ENCODE measurements around the gene MOBP.
"Not testable (repeated sequence)": the region's sequence is repeated elsewhere in the genome, so short reads cannot be mapped to it uniquely, and the experiment has no call there.

The MOBP gene, protein sequence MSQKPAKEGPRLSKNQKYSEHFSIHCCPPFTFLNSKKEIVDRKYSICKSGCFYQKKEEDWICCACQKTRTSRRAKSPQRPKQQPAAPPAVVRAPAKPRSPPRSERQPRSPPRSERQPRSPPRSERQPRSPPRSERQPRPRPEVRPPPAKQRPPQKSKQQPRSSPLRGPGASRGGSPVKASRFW

DNA sequence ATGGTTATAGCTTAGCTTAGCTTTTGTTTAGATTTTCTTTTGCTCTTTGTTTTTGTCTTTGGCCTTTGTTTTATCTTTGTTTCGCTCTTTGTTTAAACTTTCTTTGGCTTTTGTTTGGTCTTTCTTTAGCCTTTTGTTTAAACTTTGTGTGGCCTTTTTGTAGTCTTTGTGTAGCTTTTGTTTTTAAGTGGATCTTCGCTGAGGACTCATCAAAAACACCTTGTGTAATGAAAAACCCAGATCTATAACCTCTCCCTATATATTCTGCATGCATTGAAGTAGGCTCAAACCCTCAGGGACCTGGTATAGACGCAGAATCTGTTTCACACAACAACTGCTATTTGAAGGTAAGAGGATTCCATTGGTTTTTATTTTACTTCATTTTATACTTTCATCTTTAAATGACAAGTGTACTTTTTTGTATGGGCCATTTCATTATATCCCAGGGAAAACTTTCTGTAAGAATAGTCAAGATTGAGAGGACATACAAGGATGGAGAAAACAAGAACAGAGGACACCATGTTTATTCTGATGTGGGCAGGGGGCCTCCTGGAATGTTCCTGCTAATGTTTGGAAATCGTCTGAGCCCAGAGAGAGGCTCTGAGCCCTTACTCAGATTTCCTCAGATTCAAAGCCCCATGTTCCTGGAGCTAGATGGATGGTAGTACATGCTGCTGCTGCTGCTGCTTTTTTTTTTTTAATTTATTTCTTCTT lies at the start of gene MOBP:
Gene MOBP, plus strand, starts transcription at position 287 of the 714 bp plus-strand sequence. CDS start 34,390 bp downstream, outside the sequence.
- DNase-seq, result no peak

DNA sequence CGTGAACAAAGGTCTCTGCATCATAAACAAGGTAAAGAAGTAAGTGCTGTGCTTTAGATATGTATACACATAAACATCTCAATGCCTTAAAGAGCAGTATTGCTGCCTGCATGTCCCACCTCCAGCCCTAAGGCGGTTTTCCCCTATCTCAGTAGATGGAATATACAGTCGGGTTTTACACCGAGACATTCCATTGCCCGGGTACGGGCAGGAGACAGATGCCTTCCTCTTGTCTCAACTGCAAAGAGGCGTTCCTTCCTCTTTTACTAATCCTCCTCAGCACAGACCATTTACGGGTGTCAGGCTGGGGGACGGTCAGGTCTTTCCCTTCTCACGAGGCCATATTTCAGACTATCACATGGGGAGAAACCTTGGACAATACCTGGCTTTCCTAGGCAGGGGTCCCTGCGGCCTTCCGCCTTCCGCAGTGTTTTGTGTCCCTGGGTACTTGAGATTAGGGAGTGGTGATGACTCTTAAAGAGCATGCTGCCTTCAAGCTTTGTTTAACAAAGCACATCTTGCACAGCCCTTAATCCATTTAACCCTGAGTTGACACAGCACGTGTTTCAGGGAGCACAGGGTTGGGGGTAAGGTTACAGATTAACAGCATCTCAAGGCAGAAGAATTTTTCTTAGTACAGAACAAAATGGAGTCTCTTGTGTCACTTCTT lies 48.8 kb upstream of the MOBP start:
- DNase-seq, result not testable (repeated sequence)

DNA sequence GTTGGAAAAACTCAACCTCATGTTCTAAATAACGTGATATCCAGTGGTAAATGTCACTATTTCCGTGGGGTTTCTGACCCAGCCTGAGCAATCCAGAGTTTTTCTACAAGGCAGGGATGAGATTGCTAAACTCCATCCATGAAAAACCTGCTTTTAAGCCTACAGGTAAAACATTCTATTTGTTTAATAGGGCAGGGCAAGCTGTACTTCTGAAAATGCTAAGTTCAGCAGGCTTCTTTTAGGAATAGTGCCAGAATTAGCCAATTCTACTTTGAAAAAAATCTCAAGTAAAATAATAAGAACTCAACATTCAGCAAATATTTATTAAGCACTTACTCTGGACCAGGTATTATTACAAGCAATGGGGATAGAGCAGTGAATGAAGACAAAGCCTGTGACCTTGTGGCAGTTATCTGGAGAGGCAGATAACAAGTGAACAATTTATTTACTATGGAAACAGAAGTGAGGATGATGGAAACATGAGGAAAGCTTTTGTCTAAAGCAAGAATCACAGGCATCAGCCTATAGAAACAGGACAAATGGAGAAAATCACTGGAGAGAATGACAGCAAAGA lies 47.7 kb upstream of the MOBP start:
- no peak for DNase-seq

DNA sequence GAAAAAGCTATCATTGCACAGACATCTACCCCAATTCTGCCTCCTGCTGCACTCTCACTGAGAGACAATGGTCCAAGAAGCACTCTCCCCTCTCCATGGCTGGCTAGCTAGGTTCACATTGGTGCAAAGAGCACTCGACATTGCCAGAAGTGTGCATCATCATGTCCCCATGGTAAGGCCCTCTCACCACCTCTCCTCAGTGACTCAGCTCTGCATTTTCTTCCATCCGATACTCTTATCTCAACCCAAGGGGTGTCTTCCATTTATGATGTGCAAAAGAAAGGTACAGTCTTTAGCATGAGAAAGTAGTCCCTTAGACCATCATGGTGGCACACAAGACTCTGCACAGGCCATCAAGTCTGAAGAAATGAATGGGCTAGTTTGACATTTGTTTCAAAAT lies 46.9 kb upstream of the MOBP start:
- no peak for DNase-seq

DNA sequence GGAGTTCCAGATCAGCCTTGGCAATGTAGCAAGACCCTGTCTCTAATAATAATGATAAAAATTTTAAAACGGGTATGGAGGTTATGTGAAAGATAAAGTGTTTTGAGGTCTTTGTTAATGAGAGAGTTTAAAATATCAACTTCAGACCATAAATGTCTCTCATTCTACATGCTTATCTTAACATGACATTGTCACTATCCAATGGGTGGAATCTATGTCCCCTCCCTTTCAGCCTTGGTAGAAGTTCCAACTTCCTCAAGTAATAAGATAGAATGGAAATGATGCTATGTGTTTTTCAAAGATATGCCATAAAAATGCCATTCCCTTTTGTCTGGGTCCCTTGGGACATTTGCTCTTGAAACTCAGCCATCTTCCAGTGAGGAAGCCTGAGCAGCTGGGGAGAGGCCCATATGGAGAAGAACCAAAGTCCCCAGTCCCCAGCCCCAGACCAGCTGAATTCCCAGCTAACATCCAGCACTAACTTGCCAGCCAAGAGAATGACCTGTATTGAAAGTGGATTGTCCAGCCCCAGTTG lies 44.0 kb upstream of the MOBP start:
- DNase-seq, result no peak

DNA sequence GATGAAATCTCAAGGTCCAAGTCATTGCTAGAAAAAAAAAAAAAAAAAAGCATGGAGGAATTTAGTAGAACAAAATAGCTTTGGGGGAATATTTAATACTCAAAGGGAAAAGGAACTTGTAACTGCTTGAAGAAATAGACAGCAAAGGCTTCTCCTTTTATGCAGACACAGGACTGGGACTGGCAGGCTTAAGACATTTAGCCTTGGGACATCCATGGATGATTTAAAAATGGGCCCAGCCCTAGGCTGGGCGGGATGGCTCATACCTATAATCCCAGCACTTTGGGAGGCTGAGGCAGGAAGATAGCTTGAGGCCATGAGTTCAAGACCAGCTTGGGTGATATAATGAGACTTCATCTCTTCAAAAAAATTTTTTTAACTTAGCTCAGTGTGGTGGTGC lies 41.2 kb upstream of the MOBP start:
- no peak for DNase-seq

DNA sequence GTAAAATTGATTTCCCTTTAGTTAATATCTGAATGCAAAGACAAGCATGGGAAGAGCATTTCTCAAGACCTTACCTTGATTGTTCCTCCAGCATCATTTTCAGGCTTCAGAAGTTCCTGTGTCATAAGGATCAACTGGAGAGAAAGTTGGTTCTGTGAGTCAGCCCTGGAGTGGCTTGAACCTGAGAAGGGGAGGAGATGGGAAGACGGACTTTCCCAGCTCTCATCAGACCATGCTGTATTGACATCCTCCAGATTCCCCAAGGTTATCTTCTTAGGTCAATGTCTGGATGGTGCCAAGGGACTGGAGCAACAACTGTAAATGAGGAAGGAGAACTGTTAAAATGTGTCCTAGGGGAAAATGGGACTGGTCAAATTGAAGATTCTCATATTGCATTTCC lies 40.0 kb upstream of the MOBP start:
- DNase-seq, result no peak

DNA sequence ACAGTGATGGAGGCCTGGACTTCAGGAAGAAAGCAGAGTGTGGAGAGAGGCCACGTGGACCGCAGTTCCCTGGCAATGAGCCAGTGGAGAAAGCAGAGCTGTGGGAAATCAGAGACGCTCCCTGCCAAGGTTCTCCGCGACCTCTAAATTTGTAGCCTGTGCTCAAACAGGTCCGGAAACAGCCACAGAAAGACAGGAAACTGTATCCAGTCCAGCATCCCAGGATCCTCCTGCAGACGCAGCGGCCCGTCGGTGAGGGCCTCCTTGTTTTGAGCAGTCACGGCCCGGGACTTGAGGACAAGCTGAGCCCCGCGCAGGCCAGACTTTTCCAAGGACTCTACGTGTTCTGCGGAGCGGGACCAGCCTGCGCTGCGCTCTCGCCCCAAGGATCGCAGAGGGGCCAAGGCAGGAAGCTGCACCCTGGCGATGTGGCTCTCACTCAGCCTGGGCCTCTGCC lies 38.7 kb upstream of the MOBP start:
- no peak for DNase-seq

DNA sequence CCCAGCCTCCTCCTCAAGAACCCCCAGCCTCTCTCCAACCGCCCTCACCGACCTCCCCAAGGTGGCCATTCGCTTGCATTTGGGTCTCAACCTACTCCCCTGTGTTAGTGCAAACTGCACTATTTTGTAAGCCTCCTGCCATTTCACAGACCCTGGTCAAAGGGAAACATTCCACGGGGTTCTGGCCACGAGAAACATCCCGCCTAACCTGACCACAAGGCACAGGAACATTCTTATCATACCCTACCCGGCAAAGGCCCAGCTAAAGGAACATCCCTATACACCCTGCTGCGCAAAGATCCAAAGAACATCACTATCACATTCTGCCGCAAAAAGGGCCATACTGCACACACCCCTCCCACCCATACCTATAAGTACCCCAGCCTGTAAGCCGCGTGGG lies 38.0 kb upstream of the MOBP start:
- no peak for DNase-seq

DNA sequence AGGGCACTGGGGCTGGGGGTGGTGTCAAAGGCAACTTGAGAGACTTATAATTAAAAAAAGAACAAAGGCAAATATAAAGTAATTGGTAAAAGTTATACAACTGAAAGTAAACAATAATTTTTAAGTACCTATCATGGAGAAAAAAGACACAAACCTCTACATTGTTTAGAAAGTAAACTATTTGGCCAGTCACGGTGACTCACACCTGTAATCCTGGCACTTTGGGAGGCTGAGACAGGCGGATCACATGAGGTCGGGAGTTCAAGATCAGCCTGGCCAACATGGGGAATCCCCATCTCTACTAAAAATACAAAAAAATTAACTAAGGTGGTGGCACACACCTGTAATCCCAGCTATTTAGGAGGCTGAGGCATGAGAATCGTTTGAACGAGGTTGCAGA lies 35.1 kb upstream of the MOBP start:
- no peak for DNase-seq

DNA sequence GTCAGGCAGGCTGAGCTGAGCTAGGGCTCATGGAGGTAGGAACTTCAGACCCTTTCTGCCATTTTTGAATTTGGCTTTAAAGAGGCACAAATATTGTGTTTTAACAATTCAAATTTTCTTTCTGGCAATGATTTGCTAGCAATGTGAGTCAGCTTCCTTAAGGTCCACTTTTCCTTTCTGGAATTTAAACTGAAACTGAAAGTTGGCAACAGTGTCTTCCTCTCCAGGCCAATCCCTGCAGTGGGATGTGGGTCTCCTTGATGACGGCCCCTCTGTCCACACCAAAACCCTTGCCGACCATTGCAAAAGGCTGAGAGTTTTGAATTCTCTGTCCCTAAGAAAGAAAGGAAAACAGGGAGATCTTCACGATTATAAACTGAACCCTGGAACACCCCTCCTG lies 33.8 kb upstream of the MOBP start:
- no peak for DNase-seq

DNA sequence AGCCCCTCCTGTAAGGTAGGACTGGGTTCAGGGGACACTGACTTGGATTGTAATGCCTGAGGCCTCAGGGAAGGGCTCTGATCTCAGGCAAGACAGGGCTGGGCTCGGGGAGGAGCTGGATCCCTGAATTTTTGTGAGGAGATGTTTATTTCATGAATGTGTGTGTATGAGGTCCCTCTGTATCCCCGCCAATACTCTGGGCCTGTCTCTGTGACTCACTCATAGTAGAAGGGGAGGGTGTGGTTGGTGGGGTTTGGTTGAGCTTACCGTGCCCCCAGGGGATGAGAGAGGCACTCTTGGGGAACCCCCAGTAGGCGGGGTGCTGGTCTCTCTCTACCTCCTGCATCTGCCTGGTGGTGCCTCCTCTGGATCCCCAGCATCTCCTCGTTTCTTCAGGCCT lies 32.9 kb upstream of the MOBP start:
- DNase-seq, result no peak

DNA sequence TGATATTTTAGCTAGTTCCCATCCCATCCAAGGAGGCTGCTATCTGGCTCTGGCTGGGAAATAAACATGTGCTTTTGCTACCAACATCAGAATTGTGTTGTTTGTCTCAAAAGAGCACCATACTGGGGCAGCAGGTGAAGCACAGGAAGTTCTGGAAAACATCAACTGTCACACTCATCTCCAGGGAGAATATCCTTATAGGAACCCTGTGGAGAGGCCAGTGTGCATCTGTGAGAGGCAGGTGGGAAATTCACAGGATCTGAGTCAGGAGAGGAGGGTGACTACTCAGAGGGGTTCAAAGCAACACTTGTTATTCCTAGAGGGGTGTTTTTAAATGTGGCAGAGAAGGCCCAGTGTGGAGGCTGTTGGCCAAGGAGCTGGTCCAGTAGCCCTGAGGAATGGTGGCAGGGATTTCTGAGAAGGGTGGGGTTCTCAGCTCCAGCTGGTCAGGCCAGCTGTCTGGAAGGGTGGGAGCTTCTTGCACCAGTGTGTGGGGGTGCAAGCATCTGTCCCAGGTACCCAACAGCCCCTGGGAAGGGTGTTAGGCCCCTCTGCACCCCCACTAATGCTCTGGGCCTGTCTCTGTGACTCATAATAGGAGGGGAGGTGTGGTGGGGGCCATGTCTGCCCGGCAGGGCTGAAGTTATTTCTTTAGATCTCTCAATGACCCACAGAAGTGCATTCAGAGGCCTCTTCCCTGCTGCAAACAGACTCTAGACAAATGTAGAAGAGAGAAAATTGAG lies 32.3 kb upstream of the MOBP start:
- no peak for DNase-seq

DNA sequence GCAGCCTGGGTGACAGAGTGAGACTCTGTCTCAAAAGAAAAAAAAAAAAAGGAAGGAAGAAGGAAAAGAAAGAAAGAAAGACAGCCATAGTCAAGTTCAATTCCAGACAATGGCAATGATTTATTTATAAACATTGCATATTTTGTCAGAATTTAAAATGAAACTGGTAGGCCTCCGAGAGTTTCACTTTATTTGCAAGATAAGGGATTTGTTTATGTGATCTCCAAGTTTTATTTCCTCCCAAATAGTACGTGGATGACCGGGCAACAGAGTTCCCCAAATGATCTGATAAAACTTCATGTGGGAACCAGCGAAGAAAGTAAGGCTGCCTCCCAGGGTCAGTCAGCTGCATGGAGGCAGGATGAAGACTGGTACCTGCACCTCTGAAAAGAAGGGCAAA lies 28.6 kb upstream of the MOBP start:
- DNase-seq, result no peak

DNA sequence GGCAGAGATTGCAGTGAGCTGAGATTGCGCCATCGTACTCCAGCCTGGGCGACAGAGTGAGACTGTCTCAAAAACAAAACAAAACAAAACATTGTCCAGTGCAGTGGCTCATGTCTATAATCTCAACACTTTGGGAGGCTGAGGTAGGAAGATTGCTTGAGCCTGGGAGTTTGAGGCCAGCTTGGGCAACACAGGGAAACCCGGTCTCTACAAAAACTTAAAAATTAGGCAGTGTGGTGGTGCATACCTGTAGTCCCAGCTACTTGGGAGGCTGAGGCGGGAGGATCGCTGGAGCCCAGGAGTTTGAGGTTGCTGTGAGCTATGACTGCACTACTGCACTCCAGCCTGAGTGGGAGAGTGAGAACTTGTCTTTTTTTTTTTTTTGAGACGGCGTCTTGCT lies 27.2 kb upstream of the MOBP start:
- no peak for DNase-seq

DNA sequence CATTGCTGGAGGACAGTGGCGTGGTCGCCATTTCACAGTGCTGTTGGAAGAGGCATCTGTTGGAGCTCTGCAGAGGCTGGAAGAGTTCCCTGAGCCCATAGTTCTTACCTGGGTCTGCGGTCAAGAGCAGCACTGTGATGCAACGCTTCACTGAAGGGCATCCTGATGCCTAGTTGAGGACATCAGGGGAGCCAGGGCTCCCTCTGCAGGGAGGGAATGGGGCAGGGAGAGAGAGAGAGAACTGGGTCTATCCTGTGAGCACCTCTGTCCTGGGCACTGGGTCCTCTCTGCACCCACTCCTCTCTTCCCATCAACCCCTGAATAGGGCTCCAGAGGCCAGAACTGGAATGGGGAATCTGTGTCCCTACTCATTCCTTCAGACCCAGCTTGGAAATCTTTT lies 23.9 kb upstream of the MOBP start:
- DNase-seq, result no peak

DNA sequence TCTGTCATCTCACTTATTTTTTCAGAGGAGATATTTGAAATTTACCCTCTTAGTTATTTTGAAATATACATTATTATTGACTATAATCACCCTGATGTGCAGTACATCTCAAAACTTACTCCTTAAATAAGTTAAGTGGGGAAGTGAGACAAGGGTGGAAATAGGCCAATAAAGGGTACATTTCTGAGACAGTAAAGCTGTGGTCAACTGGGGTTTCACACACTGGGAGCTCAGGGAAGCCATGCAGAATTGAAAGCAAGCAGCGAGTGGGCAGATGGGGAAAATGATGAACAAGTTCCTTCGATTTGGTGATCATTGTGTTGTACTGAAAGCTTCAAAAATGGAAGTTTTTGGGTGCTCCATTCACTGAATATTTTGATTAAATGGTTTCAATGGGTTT lies 21.6 kb upstream of the MOBP start:
- no peak for DNase-seq

DNA sequence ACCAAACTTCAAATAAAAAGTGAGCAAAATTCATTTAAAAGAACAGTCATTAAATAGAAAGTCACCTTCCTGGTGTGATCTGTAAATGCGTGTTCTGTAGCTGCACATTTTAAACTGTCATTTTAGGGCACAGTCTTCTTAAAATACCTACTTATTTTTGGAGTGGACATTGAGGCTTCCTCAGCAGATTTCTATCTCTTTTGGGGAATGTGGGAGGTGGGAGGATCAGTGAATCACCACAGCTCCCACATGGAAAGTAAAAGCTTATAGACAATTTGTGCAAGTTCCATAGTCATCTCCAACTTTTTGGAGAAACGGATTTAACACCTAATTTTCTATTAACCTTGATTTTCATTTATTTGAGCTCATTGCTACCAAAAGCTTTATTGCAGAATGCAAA lies 21.0 kb upstream of the MOBP start:
- no peak for DNase-seq

DNA sequence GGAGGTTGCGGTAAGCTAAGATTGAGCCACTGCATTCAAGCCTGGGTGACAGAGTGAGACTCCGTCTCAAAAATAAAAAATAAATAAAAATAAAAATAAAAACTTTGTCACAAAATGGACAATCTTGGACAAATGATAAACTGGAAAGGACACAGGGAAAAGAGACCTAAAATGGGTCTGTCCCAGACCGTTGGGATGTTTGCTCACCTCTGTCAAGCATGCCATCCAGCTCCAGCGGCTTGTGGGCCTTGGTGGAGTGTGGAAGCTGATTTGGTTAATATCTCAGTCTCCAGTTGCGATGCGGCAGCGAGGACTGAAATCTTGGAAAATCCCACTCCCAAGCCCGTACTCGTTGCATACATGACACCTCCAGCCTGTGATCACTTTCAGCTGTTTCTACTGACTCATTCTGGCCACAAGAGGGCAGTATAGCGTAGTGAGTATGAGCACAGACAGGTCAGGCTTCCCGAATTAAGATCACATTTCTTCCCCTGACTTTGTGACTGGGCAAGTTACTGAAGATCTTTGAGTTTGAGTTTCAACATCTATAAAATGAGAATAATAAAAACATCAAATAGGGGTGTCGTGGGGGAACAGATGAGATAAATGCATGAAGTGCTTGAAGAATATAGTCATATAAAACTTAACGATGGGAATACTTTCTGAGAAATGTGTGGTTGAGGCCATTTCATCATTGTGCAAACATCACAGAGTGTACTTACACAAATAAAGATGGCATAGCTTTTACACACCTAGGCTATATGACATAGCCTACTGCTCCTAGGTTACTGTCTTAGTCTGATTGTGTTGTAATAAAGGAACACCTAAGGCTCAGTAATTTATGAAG lies 19.6 kb upstream of the MOBP start:
- DNase-seq, result peak; percentile 8 to 27

DNA sequence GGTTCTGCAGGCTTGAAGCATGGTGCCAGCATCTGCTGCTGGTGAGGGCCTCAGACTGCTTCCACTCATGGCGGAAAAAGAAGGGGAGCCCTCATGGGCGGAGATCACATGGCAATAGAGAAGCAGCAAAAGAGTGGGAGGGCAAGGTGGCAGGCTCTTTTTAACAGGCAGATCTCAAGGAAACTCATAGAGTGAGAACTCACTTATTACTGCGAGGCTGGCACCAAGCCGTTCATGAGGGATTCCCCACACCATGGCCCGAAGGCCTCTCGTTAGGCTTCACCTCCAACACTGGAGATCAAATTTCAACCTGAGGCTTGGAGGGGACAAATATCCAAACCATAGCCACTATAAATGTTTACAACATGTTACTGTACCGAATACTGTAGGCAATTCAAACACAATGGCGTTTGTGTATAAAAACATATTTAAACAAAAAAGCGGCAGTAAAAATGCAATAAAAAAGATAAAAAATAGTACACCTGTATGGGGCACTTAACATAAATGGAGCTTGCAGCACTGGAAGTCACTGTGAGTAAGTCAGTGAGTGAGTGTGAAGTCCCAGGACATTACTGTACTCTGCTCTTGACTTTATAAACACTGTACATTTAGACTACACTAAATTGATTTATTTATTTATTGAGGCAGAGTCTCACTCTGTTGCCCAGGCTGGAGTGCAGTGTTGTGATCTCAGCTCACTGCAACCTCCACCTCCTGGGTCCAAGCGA lies 18.8 kb upstream of the MOBP start:
- no peak for DNase-seq

DNA sequence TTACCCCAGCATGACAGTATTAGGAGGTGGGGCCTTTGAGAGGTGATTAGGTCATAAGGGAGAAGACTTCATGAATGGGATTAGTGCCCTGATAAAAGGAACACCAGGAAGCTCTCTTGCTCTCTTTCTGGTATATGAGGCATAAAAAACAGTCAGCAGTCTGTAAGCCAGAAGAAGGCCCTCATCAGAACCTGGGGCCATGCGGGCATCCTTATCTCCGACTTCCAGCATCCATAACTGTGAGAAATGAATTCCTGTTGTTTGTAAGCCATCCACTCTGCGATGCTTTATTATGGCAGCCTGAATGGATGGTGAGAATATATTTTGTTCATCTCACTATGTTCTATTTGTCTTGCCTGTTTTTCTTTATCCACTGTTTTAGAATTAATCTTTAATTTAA lies 17.7 kb upstream of the MOBP start:
- DNase-seq, result no peak

Data from NCI-H187 (cell line).